Activated CD4-positive, alpha-beta T cell treated with anti-CD3 and anti-CD28 coated beads, Interleukin-2, Interleukin-4, amounts not matched to agents 100 ng/mL and 50 ng/mL, durations not matched to agents 16 hours and 8 hours (primary cell): ENCODE measurements around the gene CXorf58.

ENCODE experiments used
- DNase-seq: peaks from one replicate; pipeline ENCODE4 v3.0.0-alpha.2; 2020; ENCODE audit warnings: low spot score

Gene CXorf58

DNA sequence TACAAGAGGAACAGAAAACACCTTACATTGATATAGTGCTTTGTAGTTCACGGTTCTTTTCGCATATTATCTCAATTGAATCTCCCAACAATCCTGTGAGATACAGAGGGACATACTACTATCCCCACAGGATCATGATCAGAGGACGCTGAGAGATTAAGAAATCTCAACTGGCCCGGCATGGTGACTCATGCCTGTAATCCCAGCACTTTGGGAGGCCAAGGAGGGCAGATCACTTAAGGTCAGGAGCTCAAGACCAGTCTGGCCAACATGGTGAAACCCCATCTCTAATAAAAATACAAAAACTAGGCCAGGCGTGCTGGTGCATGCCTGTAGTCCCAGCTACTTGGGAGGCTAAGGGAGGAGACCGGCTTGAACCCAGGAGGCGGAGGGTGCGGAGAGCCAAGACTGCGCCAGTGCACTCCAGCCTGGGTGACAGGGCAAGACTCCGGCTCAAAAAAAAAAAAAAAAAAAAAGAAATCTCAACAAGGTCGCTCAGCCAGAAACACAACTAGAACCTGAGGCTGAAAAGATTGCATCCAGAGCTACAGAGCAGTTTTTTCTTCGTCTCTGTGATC lies 7.5 kb upstream of the CXorf58 start:
- DNase-seq = no peak

DNA sequence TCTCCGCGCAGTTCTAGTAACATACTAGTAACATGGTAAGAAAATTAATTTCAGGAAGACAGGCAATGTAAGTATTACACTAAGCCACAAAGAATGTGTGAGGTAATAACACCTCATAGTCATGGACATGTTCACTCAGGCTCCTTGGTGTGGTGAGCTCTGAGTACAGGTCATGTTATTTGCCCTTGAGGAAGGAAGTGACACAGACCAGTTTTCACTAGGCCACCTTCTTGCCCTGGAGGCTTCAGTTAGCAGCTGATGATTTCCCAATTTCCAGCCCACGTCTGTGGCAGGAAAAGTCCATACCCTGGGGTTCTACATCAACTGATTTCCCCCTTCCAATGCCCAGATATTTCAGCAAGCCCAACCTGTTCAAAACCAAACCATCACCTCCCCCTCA lies 6.7 kb upstream of the CXorf58 start:
- DNase-seq = no peak

DNA sequence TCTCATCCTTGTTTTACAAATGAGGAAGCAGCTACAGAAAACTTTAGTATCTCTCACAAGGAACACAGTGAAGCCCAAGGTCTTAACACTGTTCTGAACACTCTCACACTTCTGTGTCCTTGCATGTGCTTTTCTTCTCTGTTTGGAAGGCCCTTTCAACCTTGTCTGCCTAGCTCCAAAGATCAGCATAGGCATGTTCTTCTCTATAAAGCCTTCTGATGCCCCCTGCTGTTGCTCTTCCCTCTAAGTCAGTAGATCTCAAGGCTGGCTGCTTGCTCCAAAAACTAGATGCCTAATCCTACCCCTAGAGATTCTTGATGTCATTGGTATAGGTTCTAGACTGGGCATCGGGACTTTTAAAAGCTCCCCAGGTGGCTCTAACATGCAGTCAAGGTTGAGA lies 6.0 kb upstream of the CXorf58 start:
- DNase-seq = peak; percentile 36

DNA sequence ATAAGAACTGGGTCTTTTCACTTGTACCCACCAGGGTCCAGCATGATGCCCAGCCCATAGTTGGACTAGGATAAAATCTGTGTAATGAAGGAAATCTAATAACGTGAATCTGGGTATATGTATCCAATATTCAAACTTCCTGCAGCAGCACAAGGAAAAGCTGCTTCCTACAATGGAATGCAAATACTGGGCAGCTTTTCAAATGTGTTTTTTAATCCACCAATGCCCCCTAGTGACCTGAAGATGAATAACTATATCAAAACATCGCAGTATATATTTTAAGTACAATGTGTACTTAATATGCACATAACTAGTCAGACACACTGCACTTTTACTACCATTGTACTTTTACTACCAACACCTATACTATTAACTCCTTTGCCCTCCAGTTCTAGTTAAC lies 5.4 kb upstream of the CXorf58 start:
- peak; percentile 38 for DNase-seq

DNA sequence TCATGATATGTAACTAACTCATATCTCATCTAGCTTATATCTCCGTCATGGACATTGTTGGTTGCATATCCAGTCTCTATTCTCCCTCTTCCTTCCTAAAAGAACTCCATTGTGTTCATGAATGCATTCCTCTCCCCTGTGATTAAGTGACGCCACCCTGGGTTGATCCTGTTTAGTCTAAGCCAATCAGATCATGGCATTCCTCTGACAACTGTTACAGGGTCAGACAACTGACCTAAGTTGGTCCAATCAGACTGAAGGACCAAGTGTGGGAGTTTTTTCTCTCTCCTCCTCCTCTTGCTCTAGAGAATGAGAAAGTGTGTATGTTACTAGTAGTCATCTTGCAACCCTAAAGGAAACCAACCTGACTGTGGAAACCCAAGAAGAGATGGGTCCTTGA lies 3.7 kb upstream of the CXorf58 start:
- DNase-seq = no peak

DNA sequence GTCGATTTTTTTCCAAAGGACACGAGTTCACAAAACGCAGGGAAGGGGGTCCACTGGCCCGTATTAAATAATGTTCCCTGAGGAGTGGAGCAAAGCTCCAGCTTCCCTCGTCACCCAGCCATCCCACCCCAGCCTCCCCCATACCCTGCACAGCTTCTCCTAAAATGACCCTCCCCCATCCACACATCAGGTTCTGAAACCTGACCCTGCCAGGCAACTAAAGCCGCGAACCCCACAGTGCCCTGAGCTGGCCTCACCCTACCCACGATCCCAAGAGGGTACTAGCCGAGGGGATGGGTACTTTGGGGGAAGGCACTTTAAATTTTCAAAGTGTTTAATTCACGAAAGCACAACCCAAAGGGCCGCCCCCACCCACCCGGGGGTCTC lies 702 bp upstream of the CXorf58 start:
- DNase-seq = no peak

DNA sequence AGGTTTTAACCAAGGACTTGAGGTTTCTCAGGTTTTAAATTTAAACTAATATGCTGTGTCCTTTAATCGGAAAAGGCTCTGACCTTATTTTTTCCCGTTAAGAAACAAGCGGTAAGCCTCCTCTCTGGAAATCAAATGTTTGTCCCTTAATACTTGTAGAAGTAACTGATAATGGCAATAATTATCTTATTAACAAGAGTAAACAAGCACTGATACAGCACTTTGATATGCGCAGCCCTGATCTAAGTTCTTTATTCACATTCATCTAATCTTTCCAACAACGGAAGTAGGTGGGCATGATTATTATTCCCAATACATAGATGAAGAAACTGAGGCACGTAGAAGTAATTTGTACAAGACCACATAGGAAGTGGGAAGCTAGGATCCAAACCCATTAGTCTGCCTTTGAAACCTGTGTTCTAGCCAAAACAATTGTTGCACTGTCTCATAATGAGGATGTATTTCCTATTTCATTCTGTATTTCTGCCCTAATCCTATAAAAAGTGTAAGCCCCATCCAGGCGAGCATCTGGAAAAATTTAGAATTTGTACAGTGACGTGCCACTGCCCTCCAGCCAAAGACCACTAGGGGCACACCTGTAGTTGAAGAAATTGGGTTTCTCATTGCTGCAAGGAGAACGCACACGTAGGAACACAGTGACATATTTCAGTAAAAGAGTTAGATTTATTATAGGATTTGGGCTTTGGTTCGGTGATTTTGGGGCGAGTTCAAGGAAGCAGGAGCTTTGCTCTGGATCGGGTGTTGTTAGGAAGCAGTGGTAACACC lies 606 bp downstream of the CXorf58 start:
- DNase-seq = no peak

DNA sequence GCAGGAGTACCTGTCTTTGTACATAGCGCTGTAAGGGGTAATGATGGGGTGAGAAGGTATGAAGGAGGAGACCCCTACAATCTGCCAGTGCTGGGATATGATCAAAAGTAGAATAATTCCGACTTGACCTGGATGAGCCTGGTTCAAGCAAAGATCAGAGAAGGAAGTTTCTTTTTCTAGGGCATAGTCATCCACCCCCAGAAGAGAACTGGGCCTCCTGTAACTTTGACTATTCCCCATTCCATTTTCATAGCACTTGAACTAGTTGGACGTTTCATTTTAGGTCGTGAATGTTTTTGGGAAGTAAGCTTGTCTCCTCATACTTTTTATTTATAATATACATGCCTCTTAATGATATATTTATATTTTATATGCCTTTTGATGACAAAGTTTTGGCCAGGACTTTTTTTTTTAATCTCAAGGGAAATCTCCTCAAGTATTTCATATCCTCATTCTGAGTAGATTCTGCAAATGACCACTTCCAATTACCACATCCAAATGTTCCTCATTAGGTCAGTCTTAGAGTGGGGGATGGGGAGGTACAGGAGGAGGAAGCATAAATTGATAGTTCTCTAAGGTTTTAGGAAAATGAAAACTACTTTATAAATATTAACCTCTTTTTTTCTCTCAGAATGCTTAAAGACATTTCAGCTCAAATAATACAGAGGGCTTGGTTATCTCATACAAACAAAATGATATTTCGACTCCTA lies 3.5 kb downstream of the CXorf58 start:
- no peak for DNase-seq

DNA sequence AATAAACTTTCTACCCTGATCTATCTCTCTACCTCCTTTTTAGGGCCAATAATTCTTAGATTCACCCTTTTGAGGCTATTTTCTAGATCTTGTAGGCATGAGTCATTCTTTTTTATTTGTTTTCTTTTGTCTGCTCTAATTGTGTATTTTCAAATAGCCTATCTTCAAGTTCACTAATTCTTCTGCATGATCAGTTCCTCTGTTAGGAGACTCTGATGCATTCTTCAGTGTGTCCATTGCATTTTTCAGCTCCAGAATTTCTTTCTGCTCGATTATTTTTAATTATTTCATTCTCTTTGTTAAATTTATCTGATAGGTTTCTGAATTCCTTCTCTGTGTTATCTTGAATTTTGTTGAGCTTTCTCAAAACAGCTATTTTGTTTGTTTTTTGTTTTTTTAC lies 11.3 kb downstream of the CXorf58 start:
- DNase-seq = no peak

DNA sequence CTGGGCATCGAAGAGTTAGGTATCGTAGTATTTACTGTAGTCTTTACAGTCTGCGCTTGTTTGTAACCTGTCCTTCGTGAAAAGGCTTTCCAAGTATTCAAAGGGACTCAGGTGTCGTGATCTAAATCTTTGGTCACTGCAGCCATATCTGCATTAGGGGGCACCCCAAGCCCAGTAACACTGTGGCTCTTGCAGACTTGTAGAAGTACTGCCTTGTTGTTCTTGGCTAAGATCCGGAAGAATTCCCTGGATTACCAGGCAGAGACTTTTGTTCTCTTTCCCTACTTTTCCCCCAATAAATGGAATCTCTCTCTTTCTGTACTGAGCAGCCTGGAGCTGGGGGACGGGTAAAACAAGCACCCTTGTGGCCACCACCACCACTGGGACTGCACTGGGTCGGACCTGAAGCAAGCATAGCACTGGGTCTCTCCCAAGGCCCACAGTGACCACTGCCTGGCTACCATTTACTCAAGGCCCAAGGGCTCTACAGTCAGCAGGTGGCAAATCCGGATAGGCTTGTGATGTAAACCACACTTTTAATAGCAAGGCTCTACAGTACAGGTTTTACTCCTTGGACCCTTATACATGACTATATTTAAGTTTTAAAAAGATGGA lies 12.0 kb downstream of the CXorf58 start:
- DNase-seq = no peak

DNA sequence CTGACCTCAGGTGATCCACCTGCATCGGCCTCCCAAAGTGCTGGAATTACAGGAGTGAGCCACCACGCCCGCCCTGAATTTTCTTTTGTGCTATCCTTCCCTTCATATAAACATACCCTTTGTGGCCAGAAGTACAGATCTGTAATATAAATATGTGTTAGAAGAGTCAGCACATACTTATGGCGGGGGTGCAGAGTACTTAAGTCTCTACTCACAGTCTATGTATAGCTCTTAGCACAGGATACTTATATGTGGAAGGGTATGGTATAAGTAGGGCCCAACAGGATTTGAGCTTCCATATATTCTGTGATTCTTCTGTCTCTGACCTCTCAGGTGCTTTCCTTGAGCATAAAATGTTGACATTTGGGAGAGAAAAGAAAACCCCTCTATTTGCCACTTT lies 18.2 kb downstream of the CXorf58 start:
- no peak for DNase-seq

DNA sequence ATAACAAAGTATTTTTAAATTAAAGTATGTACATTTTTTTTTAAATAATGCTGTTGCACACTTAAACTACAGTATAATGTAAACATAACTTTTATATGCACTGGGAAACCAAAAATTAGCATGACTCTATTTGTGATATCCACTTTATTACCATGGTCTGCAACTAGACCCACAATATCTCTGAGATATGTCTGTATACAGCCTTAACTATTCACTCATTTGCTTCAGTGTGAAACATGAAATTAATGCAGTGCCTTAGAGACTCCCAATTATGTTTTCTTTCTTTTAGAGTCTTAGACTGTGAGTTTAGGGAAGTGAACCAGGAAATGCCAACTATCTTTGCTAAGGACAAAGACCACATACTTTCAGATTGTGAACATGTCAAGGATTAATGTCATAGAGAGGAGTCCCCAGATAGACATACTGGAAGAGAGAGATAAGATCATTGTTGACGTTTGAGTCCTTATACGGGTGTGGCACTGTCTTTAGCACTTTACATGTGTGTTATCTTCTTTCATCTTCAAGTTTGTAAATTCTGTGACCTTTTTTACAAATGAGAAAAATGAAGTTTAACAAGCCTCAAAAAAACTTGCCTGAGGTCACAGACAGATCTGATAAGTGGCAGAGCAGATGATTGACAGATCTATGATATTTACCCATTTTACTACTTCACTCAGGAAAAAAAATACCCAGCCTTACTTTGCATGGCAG lies 23.2 kb downstream of the CXorf58 start:
- peak; percentile 14 for DNase-seq

DNA sequence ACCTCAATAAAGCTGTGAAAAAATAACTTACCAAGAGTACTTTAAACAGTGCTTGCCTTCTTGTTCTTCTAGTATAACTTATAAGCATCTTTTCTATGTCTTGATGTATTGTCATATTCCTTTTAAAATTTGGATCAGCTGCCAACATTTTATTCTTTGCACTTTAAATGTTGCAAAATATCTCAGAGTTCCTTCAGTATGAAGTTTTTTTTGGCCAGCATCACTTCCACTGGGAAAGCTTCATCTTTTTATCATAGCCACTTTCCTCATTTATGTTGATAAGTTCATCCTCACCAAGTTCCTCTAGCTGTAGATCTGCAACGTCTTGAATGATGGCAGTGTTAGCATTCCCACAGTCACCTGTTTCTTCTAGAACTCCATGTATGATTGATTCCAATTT lies 24.2 kb downstream of the CXorf58 start:
- no peak for DNase-seq

DNA sequence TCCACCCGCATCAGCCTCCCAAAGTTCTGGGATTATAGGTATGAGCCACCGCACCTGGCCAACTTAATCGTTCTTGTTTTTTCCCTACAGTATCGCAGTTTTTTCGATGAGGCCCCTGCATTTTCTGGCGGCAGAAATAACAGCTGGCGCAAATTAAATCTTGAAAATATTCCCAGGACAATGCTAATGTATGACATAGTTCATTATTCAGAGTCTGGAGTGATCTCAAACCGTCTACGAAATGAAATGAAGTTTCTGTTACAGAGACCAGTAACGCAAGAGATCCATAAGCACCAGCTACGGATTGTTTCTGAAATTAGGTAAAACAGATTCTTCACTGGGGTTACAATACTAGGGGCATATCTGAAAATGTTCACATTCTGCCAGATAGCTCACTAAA lies 27.3 kb downstream of the CXorf58 start:
- no peak for DNase-seq

DNA sequence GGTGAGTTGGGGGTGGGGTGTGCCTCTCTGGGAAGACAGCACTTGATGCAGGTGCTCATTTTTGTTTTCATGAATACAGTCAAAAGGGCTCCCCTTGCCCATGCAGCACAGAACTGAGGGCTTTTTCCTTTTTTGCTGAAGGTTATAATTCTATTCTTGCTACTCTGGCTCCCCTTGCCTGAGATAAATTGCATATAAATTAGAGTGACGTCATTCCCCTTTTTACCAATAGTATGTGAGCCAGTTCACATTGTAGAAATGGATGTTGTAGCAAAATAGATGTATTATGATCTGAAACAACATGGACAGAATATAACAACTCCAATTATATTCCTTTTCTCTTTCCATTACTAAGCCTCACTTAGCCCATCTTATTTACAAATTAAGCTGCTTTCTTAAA lies 28.4 kb downstream of the CXorf58 start:
- DNase-seq = no peak

DNA sequence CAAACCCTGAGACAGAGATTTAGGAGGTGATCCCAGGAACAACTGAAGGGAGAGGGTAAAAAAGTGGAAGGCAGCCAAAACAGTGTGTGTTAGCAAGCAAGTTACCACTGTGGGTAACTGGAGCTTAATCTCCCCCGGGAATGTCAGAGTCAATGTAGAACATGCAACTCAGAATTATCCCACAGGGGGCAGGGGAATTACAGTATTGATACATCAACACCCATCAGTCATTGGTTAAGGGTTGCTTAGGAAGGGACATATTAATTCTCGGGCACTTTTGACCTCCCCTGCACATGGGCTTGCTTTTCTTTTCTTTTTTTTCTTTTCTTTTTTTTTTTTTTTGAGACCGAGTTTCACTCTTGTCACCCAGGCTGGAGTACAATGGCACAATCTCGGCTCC lies 29.3 kb downstream of the CXorf58 start:
- no peak for DNase-seq

DNA sequence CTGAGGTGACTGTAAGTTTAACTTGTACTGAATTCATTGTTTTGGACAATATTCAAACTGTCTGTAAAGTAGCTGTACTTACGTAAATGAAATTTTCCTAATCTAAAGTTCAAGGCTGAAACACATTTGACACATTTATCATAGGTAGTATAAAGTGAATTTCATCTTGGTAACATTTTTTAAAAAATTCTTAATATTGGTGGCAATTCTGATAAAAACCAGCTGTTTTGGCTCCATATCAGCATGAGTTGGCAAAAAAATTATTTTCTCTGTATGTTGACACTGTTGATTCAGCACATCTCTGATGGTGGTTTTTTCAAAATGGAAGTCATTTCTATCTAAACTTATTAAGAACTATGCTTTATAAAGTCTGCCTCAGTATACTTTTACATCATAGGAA lies 30.9 kb downstream of the CXorf58 start:
- DNase-seq = no peak

DNA sequence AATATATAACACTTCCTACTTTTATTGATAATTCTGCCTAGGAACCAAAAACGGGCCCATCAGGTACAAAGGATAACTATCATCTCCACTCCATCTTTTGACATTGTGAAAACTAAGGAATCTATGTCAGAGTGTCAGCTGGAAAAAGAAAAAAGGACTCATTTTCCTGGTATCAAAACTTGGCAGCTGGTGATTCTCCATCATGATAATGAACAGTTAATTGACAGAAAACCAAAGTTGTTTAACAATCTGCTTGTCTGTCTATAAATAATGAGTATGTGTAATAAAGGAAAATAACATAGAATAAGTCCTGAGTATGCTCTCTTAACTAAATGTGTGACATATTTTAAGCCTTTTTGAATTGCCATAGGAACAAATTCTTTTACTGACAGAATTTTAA lies 31.4 kb downstream of the CXorf58 start:
- no peak for DNase-seq

DNA sequence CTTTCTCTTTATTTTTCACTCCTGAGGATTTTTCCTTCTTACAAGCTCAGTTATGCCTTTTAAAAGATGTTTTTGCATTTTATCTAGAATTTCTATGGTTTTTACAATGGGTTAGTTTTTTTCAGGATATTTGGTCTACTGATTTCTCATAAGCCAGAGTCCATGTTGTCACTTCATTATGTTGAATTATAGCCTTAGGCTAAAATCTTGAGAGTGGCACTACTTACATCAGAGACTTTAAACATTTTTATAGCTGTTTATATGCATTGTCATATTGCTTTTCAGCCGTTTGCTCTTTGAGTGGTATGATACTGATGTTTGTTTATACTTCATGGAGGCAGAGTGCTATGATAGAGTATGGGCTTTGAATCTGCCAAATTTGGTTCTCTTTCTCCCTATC lies 36.4 kb downstream of the CXorf58 start:
- no peak for DNase-seq

DNA sequence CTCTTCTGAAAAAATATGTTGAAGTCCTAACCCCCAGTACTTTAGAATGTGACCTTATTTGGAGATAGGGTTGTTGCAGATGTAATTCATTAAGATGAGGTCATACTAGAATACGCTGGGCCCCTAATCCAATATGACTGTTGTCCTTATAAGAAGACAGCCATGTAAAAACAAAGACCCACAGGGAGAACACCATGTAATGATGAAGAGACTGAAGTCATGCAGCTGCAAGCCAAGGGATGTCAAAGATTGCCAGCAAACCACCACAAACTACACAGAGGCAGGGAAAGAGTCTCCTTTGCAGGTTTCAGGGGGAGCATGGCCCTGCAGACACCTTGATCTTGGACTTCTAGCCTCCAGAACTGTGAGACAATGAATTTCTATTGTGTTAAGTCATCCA lies 37.4 kb downstream of the CXorf58 start:
- DNase-seq = no peak

DNA sequence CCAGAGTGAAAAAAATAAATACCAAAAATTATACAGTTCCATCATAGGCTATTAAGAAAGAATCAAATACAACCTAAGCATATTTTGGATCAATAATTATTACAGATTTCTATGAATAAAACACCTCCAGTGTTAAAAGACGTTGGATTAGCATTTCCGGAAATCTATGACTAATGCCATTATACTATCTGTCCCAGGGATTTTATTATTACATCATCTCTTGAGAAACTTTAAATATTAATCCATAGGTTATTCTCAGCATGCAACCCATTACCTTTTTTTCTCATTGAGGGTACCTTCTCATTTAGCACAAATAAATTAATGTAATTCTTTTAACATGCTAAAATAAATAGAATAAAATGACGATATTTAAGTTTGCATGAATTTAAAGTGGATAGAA lies 44.6 kb downstream of the CXorf58 start:
- no peak for DNase-seq
